GM04503 (cell line): ENCODE measurements around the gene ARL2.

Experiments
- DNase-seq: peaks from one replicate; pipeline ENCODE4 v3.0.0-alpha.2; 2012; ENCODE audit warnings: low read depth

ARL2 gene

DNA sequence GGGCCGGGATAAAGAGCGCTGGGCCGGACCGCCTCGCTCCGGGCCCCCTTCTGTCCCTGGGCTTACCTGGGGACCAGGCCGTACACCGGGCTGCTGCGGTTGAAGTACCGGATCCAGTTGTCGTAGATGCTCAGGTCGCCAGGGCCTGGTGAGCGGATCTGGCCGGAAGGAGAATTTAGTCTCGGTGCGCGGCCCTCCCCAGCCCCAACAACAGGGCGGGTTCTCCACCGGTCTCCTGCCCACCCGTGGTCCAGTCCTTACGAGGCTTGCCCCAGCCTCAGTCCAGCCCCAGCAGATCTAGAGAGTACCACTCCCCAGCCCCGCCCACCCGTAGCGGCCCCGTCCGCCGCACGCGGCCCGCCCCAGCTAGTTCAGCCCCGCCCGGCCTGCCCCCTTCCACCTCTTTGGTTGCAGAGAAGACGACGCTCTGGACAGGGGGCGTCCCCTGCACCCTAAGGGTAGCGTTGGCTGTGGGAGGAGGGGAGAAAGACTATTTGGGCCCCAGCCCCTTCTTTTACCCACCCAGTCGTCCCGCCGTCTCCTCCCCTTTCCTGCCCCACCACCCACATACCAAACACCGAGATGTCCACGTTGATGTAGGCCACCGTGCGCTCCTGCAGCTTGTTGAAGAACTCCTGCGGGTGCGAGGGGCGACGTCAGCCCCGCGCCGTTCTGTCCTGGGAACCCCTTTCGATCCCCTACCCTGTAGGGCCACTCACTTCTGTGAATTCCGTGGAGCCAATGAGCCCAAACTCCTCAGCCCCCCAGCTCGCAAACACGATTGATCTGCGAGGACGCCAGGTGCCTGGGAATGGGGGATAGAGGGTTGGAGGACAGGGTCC lies 33.8 kb downstream of the ARL2 start:
- DNase-seq, result no peak

GRCh38 chr11:65051398-65051858 lies 37.5 kb downstream of the ARL2 start:
- no peak for DNase-seq

DNA sequence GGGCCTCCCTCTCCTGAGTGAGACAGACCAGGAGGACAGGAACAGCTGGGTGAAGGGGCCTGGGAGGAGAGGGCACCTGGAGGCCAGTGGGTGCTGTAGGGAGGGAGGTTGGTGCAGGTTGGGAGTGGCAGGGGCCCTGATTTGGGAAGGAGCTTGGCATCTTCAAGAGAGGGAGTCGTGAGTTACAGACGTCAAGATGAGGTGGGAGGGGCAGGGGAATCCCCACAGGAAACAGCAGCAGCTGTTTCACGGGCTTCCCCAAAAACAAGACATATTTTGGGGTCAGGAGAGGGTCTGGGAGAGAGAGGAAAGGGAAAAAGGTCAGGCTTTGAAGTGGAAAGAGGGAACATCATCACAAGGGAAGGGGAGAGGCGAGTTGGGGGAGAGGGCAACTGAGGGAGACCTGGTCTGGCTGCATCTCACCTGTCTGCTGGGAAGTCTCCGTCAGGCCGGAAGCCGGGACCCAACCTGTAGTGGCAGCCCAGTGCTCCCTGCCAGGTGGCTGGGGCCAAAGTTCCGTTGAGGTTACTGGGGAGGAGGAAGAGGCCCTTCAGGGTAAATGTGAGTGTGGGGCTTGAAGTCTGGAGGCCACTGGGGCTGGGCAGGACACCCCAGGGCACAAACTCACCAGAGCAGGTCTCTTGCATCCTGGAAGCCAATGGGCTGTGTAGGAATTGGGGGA lies 40.0 kb downstream of the ARL2 start:
- DNase-seq, result no peak

GRCh38 chr11:65055538-65055937 lies 41.6 kb downstream of the ARL2 start:
- no peak for DNase-seq

- no peak for DNase-seq
Measured at GRCh38 chr11:65056999-65057398, 43.0 kb downstream of the ARL2 start.

- DNase-seq, result no peak
Measured at GRCh38 chr11:65057526-65057925, 43.6 kb downstream of the ARL2 start.

DNA sequence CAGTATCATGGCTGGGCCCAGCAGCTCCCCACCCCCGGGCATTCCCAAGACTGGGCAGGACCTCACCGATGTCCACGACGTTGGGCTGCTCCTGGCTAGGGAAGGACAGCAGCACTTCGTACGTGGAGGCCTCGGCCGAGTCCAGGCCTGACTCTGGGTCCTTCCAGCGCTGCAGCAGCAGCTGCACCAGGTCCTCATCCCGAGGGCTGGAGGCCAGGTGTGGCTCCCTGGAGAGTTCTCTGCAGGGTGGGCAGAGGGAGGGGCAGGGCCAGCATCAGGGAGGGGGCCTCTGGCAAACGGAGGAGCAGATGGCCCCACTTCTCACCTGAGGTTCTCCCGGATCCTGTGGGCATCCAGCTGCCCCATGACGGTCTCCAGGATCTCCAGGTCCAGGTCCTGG lies 44.1 kb downstream of the ARL2 start:
- no peak for DNase-seq

- no peak for DNase-seq
Measured at GRCh38 chr11:65058419-65059054, 44.6 kb downstream of the ARL2 start, which contains the start of gene NAALADL1. TSS of gene NAALADL1 (minus strand) at chr11:65058553. CDS start at chr11:65058521, 32 bp downstream.

GRCh38 chr11:65059523-65059922 lies 45.6 kb downstream of the ARL2 start:
- DNase-seq, result no peak

DNA sequence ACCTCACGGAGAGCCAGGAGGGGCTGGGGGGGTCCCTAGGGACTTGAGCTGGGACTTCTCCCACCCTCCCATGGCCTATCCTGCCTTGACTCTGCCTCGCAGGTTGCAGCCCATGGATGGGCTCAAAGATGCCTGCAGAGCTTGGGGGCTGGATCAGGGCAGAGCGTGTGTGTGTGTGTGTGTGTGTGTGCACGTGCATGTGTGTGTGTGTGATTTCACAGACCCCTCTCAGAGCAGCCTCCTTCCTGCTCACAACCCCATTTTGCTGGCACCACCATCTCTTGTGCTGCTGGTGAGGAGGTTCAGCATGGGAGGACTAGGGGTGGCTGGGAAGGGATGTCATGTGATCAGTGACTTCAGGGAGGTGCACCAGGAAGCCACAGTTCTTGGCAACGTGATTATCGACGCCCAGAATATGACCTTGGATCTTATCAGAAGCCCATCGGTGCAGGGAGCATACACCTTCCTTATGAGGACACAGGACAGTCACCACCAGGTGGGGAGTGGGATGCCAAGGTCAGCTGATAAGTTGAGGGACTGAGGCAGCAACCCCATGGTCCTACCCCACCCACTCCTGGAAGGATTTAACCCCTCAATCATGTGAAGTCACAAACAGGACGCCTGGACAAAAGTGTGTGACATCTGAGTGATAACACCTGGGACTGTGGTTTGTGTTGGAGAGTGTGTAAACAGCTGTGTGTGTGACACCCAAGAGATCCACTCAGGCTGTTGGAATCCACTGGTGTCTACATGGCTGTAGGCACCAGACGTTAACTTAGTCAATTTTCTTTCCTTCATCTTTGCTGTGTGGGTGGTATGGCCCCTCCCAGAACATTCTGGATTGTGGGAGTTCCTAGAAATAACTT lies 46.2 kb downstream of the ARL2 start:
- no peak for DNase-seq

DNA sequence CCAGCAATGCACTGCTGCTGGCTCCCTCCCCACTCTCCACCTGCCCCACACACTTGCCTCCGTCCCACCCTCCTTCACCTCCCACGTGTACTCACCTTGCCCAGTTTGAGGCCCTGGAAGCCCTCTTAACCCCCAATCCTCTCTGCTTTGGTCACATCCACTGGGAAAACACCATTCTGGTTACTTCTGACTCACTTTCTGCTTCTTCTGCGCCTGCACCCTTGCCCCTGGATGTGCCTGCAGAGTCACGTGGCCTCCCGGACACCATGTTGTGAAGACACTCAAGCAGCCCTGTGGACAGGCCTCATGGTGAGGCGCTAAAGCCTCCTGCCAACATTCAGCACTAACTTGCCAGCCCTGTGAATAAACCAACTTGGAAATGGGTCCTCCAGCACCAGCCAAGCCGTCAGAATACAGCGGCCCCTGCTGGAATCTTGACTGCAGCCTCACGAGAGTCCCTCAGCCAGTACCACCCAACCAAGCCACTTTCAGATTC lies 47.0 kb downstream of the ARL2 start:
- no peak for DNase-seq

DNA sequence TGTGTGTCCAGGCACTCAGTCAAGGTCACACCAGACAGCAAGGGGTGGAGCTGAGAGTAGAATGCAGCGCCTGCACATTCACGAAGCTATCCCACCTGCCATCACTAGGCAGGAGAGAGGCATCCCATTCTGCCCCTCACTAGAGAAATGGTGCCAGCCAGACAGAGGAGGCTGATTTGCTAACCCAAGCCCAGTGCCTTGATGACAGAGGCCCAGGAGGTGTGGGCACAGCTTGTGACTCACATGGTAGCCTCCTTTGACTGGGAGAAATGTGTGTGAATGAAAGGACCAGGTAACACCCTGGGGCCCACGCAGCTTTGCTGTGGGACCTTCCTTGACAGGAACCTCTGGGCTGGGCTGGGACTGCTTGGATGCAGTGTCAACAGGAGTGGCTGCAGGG lies 49.6 kb downstream of the ARL2 start:
- DNase-seq, result no peak

- DNase-seq, result no peak
Measured at GRCh38 chr11:65064847-65065240, 50.9 kb downstream of the ARL2 start.

DNA sequence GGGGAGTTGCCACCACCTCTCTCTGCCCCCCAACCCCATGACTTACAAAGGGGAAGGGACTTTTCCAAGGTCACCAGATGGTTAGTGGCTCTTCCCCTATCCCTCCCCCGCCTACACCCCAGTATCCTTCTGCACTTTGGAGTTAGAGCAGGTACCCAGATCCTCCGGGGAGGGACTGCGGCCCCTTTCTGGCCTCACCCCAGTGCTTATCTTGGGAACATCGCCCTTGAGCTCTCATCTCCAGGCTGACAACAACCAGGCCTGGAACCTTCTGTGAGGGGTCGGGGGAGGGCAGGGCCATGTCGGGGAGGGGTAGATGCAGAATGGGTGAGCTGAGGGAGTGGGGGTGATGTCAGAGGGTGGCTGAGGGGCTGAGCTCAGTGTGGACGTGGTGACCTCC lies 51.9 kb downstream of the ARL2 start:
- DNase-seq, result no peak

GRCh38 chr11:65066315-65066714 lies 52.4 kb downstream of the ARL2 start:
- no peak for DNase-seq

DNA sequence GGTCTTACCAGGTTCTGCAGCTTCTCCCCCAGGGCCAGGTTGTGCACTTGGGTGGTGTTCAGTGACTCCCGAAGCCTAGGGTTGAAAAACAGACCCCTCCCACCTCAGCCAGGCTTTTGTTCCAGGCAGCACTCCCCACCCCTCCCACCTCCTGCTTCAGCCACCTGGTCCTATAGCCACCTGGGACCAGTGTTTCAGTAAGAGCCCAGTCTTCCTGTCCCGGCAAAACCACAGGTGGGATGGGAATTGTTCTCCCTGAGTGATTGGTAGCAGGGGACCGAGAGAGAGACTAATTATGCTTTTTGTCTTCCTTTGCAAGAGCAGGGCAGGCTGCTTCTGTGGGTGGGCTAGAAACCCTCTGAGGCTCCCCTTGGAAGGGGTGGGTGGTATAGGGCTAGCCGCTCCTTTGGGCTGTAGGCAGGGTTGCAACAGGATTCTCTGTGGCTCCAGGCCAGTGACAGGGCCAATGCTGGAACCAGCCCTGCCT lies 52.9 kb downstream of the ARL2 start:
- DNase-seq, result no peak

DNA sequence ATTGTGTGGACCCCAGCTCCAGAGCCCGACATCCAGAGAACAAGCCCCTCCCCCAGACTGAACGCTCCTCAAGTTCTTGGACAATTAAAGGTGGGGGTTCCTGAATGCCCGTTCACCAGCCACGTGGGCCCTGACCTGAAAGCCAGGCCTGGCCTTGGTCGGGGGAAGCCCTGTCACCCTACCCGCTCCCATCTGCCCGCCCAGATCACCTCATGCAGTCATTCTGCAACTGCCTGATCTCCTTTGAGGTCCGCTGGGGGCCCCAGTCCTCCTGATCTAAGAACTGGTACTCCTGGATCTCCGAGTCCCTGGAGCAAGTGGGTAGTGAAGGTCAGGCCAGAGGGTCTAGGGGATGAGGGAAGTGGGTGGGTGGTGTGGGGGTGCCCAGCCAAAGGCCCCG lies 53.5 kb downstream of the ARL2 start:
- DNase-seq, result no peak

DNA sequence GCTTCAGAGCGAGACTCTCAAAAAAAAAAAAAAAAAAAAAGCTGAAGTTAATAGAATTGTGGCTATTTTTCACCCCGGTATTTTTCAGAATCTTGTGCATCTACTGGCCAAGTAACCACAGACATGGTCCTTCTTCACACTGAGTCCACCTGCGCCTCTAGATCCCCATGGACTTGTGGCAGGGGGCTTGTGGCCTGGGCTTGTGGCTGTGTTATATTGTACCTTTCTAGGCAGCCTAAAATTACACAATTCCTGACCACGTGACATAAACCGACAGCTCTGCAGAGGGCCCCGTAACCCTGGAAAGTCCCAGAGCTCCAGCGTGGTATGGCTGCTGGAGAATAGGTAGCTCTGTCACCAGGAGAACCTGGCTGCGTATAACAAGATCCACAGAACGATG lies 55.3 kb downstream of the ARL2 start:
- no peak for DNase-seq
